ENCODE data around the gene NMD3. TPM values are rescaled to one million over a fixed set of nuclear protein-coding genes. Genes with fewer than 3 reads are reported as not detected.
A peak's percentile ranks its signal among the peaks of the same experiment; 100 is the strongest.

Gene NMD3
- total RNA-seq: 10 to 100 TPM; 40.1 to 64.1 TPM
- 10 to 100 TPM; 18.7 to 26.3 TPM for polyA plus RNA-seq
- long read RNA-seq, donor 1, transcript NMD3-201 (16 exons, 3,049 nt): major isoform, 5 of 14 reads
- long read RNA-seq, donor 1, partial matches to known transcripts: 7 of 14 reads
- long read RNA-seq, donor 1, other reads (novel, unspliced or antisense): 0 of 14 reads
- long read RNA-seq, donor 2, partial matches to known transcripts: 0 of 1 reads
- long read RNA-seq, donor 2, other reads (novel, unspliced or antisense): 0 of 1 reads
- long read RNA-seq, donor 3, partial matches to known transcripts: 0 of 3 reads
- long read RNA-seq, donor 3, other reads (novel, unspliced or antisense): 0 of 3 reads
- long read RNA-seq, donor 4, partial matches to known transcripts: 0 of 2 reads
- long read RNA-seq, donor 4, other reads (novel, unspliced or antisense): 0 of 2 reads
- long read RNA-seq, donor 5, transcript NMD3-201 (16 exons, 3,049 nt): major isoform, 6 of 8 reads
- long read RNA-seq, donor 5, partial matches to known transcripts: 0 of 8 reads
- long read RNA-seq, donor 5, other reads (novel, unspliced or antisense): 0 of 8 reads

- peak; percentile 98 for ATAC-seq (ENCODE audit: insufficient read depth, low FRiP score)
- H3K4me3 ChIP-seq: peak within 1 kb of the TSS; percentile 99
- H3K27me3 ChIP-seq (ENCODE audit: control insufficient read depth in 3 of 3, insufficient read depth in 3 of 3, low read length in 2 of 3): no peaks in the 10 kb centered on the region
- peak; percentile 97 to 98 (median 98) for DNase-seq
- peak within 1 kb of the TSS; percentile 86 to 91 for H3K9ac ChIP-seq (ENCODE audit: insufficient read depth in 1 of 2, low read length in 2 of 2)
- no peaks in the 10 kb centered on the region for H3K9me3 ChIP-seq (ENCODE audit: control insufficient read depth in 4 of 4, insufficient read depth in 3 of 4, low read length in 3 of 4)
- H3K36me3 ChIP-seq (ENCODE audit: control insufficient read depth in 4 of 4, insufficient read depth in 4 of 4, low read length in 4 of 4): peaks cover 0 to 3% (median 0%) of the 10 kb centered on the region in 4 donors
- WGBS, 2 donors: 0 to 1% methylated on average over 68 to 71 of the region's 71 CpGs
- peaks cover 0 to 16% (median 9%) of the 10 kb centered on the region in 5 donors for H3K4me1 ChIP-seq (ENCODE audit: control insufficient read depth in 5 of 5, insufficient read depth in 5 of 5, low read length in 5 of 5)
- no peak for TF ChIP-seq CTCF (IDR thresholded peaks at IDR 0.05; ENCODE audit: control extremely low read depth, extremely low read depth)
- H3K27ac ChIP-seq (ENCODE audit: low read depth in 1 of 2, low read length in 1 of 2): peak within 1 kb of the TSS; percentile 98 to 99
These were observed at the start of gene NMD3 for GRCh38 chr3:161220850-161221753. NMD3 (plus strand) TSS chr3:161221311; CDS start chr3:161222014, 703 bp downstream.

- ATAC-seq (ENCODE audit: insufficient read depth, low FRiP score) (no peak), DNase-seq (peak in 1 of 3 donors; percentile 6)
- no peaks in the 10 kb centered on the region for H3K27me3 ChIP-seq (ENCODE audit: control insufficient read depth in 3 of 3, insufficient read depth in 3 of 3, low read length in 2 of 3)
- no peak overlapping the region for H3K9ac ChIP-seq (ENCODE audit: insufficient read depth in 1 of 2, low read length in 2 of 2)
- no peaks in the 10 kb centered on the region for H3K36me3 ChIP-seq (ENCODE audit: control insufficient read depth in 4 of 4, insufficient read depth in 4 of 4, low read length in 4 of 4)
- peaks cover 0 to 13% (median 0%) of the 10 kb centered on the region in 5 donors for H3K4me1 ChIP-seq (ENCODE audit: control insufficient read depth in 5 of 5, insufficient read depth in 5 of 5, low read length in 5 of 5)
- H3K27ac ChIP-seq (ENCODE audit: low read depth in 1 of 2, low read length in 1 of 2): peak overlapping the region in 1 of 2 donors; percentile 60
- H3K9me3 ChIP-seq (ENCODE audit: control insufficient read depth in 4 of 4, insufficient read depth in 3 of 4, low read length in 3 of 4): peaks cover 0 to 3% (median 0%) of the 10 kb centered on the region in 4 donors
- WGBS, 2 donors: 74 to 82% methylated on average over 2 of the region's 2 CpGs
- no peak overlapping the region for H3K4me3 ChIP-seq
- no peak for TF ChIP-seq CTCF (IDR thresholded peaks at IDR 0.05; ENCODE audit: control extremely low read depth, extremely low read depth)
These were observed 49.2 kb upstream of the NMD3 start for GRCh38 chr3:161171639-161172552.

- H3K27me3 ChIP-seq (ENCODE audit: control insufficient read depth in 3 of 3, insufficient read depth in 3 of 3, low read length in 2 of 3): no peaks in the 10 kb centered on the region
- peaks cover 0 to 3% (median 0%) of the 10 kb centered on the region in 4 donors for H3K9me3 ChIP-seq (ENCODE audit: control insufficient read depth in 4 of 4, insufficient read depth in 3 of 4, low read length in 3 of 4)
- no peak overlapping the region for H3K4me3 ChIP-seq
- H3K36me3 ChIP-seq (ENCODE audit: control insufficient read depth in 4 of 4, insufficient read depth in 4 of 4, low read length in 4 of 4): no peaks in the 10 kb centered on the region
- no peak overlapping the region for H3K27ac ChIP-seq (ENCODE audit: low read depth in 1 of 2, low read length in 1 of 2)
- 70 to 73% methylated on average over 1 of the region's 1 CpG for WGBS, 2 donors
- DNase-seq: no peak
- no peak for ATAC-seq (ENCODE audit: insufficient read depth, low FRiP score)
- peaks cover 0 to 18% (median 0%) of the 10 kb centered on the region in 5 donors for H3K4me1 ChIP-seq (ENCODE audit: control insufficient read depth in 5 of 5, insufficient read depth in 5 of 5, low read length in 5 of 5)
- H3K9ac ChIP-seq (ENCODE audit: insufficient read depth in 1 of 2, low read length in 2 of 2): no peak overlapping the region
- TF ChIP-seq CTCF (IDR thresholded peaks at IDR 0.05; ENCODE audit: control extremely low read depth, extremely low read depth): no peak
These were observed 45.6 kb upstream of the NMD3 start for GRCh38 chr3:161175506-161175905.
